ENCODE measurements around the gene STK32C. TPM values are rescaled to one million over a fixed set of nuclear protein-coding genes. Genes with fewer than 3 reads are reported as not detected.

Gene STK32C
- total RNA-seq, 1 donor from 2014 or later = 19.6 TPM

DNA sequence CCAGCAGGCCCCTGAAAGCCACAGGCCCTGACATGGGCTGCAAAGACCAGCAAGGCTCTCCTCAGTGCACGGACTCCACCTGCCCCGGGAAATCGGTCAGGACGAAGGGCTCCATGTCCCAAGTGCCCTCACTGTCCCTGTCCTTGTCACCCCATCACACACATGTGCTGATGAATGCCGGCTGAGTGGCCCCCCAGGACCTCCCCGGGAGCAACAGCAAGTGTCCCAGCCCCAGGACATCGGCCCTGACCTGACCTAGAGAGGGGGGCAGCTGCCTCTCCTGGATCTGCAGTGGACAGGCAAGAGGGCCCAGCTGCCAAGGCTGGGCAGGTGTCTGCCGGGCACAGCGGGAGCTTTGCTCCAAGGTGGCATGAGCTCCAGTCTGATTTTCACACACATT is 49.8 kb downstream of the STK32C start:
- DNase-seq (ENCODE audit: low read depth, low spot score) = no peak
- Mint-ChIP-seq H3K27ac (ENCODE audit: unreplicated experiment) (no peak overlapping the region), H3K4me1 (peaks cover 12% of the 10 kb centered on the region), H3K4me3 (no peak overlapping the region), H3K27me3 (ENCODE audit: low read depth) (no peaks in the 10 kb centered on the region), H3K9me3 (no peaks in the 10 kb centered on the region), H3K36me3 (ENCODE audit: low read depth) (no peaks in the 10 kb centered on the region)
- TF ChIP-seq, protein P1, sequence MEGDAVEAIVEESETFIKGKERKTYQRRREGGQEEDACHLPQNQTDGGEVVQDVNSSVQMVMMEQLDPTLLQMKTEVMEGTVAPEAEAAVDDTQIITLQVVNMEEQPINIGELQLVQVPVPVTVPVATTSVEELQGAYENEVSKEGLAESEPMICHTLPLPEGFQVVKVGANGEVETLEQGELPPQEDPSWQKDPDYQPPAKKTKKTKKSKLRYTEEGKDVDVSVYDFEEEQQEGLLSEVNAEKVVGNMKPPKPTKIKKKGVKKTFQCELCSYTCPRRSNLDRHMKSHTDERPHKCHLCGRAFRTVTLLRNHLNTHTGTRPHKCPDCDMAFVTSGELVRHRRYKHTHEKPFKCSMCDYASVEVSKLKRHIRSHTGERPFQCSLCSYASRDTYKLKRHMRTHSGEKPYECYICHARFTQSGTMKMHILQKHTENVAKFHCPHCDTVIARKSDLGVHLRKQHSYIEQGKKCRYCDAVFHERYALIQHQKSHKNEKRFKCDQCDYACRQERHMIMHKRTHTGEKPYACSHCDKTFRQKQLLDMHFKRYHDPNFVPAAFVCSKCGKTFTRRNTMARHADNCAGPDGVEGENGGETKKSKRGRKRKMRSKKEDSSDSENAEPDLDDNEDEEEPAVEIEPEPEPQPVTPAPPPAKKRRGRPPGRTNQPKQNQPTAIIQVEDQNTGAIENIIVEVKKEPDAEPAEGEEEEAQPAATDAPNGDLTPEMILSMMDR (conservative IDR thresholded peaks at IDR 0.05) = no peak

DNA sequence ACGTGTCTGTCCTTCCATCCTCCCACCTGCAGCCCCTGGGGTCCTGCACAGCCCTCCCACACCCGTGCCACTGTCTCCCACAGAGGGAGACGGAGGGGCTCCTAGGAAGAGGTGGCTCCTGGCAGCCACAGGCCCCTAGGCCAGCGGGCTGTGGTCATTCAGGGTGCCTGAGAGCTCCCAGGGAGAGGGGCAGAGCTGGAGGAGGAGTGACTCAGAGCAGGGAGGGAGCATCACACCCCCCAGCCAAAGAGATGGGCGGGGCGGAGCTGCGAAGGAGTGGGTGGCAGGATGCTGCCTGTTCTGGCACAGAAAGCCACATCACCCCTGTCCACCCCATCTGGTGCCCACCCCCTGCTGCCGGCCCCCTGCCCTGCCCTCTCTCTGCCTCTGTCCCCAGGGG is 50.5 kb downstream of the STK32C start:
- no peak overlapping the region for H3K27ac Mint-ChIP-seq (ENCODE audit: unreplicated experiment)
- DNase-seq (ENCODE audit: low read depth, low spot score) = no peak
- TF ChIP-seq, protein P1 (conservative IDR thresholded peaks at IDR 0.05) = no peak
- no peaks in the 10 kb centered on the region for H3K9me3 Mint-ChIP-seq
- H3K27me3 Mint-ChIP-seq (ENCODE audit: low read depth) = no peaks in the 10 kb centered on the region
- no peak overlapping the region for H3K4me3 Mint-ChIP-seq
- no peaks in the 10 kb centered on the region for H3K36me3 Mint-ChIP-seq (ENCODE audit: low read depth)
- H3K4me1 Mint-ChIP-seq = peaks cover 12% of the 10 kb centered on the region

DNA sequence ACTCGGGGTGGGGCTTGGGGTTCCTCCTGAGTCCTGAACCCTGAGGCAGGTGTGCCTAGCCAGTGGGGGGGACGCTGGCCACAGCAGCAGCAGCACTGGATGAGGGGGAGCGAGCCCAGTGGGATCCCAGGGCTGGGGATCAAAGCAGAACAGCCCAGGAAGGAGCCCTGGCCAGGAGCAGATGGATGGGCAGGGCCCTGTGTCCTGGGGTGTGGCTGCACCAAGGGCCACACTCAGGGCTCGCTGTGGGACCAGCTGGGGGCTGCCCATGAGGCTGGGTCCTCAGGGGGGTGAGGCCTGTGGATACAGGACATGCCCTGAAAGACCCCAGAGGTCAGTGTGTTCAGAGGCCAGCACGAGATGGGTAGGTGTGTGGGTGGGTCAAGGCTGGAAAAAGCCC is 50.9 kb downstream of the STK32C start:
- DNase-seq (ENCODE audit: low read depth, low spot score) = no peak
- Mint-ChIP-seq H3K4me1 (peaks cover 12% of the 10 kb centered on the region), H3K27ac (ENCODE audit: unreplicated experiment) (no peak overlapping the region), H3K9me3 (no peaks in the 10 kb centered on the region), H3K36me3 (ENCODE audit: low read depth) (no peaks in the 10 kb centered on the region), H3K27me3 (ENCODE audit: low read depth) (no peaks in the 10 kb centered on the region), H3K4me3 (no peak overlapping the region)
- TF ChIP-seq, protein P1 (conservative IDR thresholded peaks at IDR 0.05) = no peak

DNA sequence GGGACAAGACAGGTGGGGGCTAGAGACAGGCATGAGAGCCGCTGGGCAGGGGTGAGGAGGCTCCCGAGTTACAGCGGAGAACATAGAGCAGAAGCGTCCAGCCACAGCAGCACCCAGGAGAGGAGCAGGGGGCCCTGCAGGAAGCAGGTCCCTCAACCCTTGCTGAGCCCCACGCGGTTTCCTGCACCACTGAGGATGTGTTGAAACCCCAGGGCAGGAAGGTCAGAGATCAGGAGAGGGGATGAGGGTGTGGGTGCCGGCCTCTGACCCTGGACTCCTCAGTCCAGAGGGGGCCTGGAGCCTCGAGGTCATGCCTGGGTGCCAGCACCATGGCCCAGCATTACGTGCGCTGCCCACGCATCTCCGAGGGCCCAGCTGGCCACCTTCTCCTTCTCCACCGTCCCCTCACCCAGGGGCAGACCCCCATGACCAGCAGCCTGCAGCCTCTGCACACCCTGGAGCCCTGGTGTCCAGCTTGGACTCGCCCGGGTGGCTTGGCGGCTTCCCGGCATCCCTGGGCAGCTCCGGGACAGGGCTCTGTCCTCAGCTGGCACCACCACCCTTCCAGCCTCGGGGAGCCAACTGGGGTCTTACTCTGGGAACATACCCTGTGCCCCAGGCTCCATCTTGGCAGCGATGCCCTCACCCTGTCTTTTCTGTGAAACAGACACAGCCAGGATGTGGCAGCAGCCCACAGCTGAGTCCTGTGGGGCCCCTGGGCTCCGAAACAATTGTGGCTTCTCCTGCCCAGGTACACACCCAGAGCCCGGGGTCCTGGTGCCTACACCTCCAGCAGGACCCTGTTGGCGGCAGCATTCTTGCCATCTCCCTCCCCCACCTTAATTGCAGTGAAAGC is 52.0 kb downstream of the STK32C start:
- TF ChIP-seq, protein P1 (conservative IDR thresholded peaks at IDR 0.05) = no peak
- Mint-ChIP-seq H3K27ac (ENCODE audit: unreplicated experiment) (peak overlapping the region; percentile 87), H3K4me3 (no peak overlapping the region), H3K9me3 (no peaks in the 10 kb centered on the region), H3K4me1 (peaks cover 12% of the 10 kb centered on the region), H3K36me3 (ENCODE audit: low read depth) (no peaks in the 10 kb centered on the region), H3K27me3 (ENCODE audit: low read depth) (no peaks in the 10 kb centered on the region)
- DNase-seq (ENCODE audit: low read depth, low spot score) = no peak

DNA sequence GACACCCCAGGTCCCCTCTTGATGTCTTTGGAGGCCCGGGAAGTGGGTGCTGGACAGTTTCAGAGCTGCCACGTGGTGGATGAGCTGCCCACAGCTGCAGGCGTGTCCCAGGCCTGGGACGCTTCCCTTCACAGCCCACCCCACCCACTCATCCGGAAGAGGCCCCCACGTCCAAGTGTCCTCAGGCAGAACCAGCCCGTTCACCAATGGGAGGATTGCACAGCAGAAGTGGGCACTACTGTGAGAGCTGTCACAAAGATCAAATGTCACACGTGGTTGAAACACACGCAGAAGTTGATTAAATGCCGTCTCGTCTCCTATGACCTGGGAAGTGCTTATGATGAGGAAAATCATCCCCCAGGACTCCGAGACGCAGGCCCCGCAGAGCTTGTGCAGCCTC is 52.9 kb downstream of the STK32C start:
- H3K27ac Mint-ChIP-seq (ENCODE audit: unreplicated experiment) = peak overlapping the region; percentile 50
- peaks cover 9% of the 10 kb centered on the region for H3K4me1 Mint-ChIP-seq
- DNase-seq (ENCODE audit: low read depth, low spot score) = no peak
- no peaks in the 10 kb centered on the region for H3K9me3 Mint-ChIP-seq
- TF ChIP-seq, protein P1 (conservative IDR thresholded peaks at IDR 0.05) = no peak
- no peaks in the 10 kb centered on the region for H3K36me3 Mint-ChIP-seq (ENCODE audit: low read depth)
- H3K27me3 Mint-ChIP-seq (ENCODE audit: low read depth) = no peaks in the 10 kb centered on the region
- H3K4me3 Mint-ChIP-seq = no peak overlapping the region

Measured in neural crest cell (in vitro differentiated cells).